Activated CD8-positive, alpha-beta T cell treated with anti-CD3 and anti-CD28 coated beads, Interleukin-2, amount 10 ng/mL, durations not matched to agents 7 days and 5 days (primary cell): ENCODE measurements around the gene KPNA3. TPM values are rescaled to one million over a fixed set of nuclear protein-coding genes. Genes with fewer than 3 reads are reported as not detected.
"Not testable (repeated sequence)": the region's sequence is repeated elsewhere in the genome, so short reads cannot be mapped to it uniquely, and the experiment has no call there.

Source experiments
- ATAC-seq: fragments of 150-1000 bp; cut with Tn5 transposase; one replicate; pipeline ENCODE4 v1.10.0; 2021; ENCODE audit warnings: moderate library complexity
- CTCF ChIA-PET: fragments of 350-600 bp; sonication (Branson Sonifier 250); formaldehyde crosslinking; loops from one replicate; lab custom pipeline; 2021; ENCODE audit warnings: antibody characterized with exemption; lab: Charles Lee
- POLR2A ChIA-PET: fragments of 350-600 bp; sonication (Branson Sonifier 250); formaldehyde crosslinking; loops from one replicate; lab custom pipeline; 2021; ENCODE audit warnings: antibody characterized with exemption; lab: Charles Lee
- DNase-seq: peaks from one replicate; pipeline ENCODE4 v3.0.0-alpha.2; 2020
- H3K27ac Mint-ChIP-seq: one replicate; pipeline ENCODE4 v1.8.0; 2021; ENCODE audit warnings: mild to moderate bottlenecking, mixed read lengths
- H3K27me3 Mint-ChIP-seq: one replicate; pipeline ENCODE4 v1.8.0; 2021; ENCODE audit warnings: low read depth, mixed read lengths
- H3K36me3 Mint-ChIP-seq: one replicate; pipeline ENCODE4 v1.8.0; 2021; ENCODE audit warnings: low read depth, mixed read lengths
- H3K4me1 Mint-ChIP-seq: one replicate; pipeline ENCODE4 v1.8.0; 2021; ENCODE audit warnings: low read depth, mixed read lengths
- H3K4me3 Mint-ChIP-seq: one replicate; pipeline ENCODE4 v1.8.0; 2021; ENCODE audit warnings: mild to moderate bottlenecking, mixed read lengths
- H3K9me3 Mint-ChIP-seq: one replicate; pipeline ENCODE4 v1.8.0; 2022; ENCODE audit warnings: mixed read lengths; ENCODE audit not compliant: insufficient read depth
- total RNA-seq, 2 experiments: library from RNA; stranded (reverse); gene quantifications; one replicate each; pipeline ENCODE4 v1.2.3, GENCODE V29; 2021

The KPNA3 gene
- total RNA-seq, 2 experiments from 2014 or later = 38.7 to 41.2 TPM

DNA sequence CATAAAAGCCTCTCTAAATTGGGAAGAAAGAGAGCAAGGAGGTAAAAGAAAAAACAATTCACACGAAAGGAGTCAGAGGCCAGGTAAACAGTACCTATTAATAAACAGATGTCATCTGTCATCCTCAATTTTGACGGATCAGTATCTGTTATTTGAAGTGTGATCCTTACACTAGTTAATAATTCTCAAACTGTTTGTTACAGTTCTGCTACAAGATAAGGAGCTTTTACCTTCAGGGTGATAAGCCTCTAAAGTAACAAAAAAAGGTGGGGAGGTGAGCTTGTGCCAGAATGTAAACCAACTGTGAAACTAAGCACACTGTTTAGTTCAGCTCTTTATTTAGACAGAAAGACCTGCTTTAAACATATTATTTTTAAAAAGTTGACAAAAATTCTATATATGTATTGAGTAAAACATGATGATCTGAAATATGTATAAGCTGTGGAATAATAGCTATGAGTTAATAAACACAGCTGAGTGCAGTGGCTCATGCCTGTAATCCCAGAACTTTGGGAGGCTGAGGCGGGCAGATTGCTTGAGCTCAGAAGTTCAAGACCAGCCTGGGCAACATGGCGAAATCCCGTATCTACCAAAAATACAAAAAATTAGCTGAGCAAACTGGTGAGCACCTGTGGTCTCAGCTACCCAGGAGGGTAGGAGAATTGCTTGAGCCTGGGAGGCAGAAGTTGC, 52.8 kb downstream of the KPNA3 start:
- POLR2A ChIA-PET = no interaction called here
- H3K9me3 Mint-ChIP-seq = no peaks in the 10 kb centered on the region

GRCh38 chr13:49733181-49733951, 59.1 kb downstream of the KPNA3 start:
- H3K36me3 Mint-ChIP-seq = peaks cover 19% of the 10 kb centered on the region
- DNase-seq (no peak), ATAC-seq (no peak)
- H3K27me3 Mint-ChIP-seq = no peaks in the 10 kb centered on the region
- ChIA-PET POLR2A (no interaction called here), CTCF (no interaction called here)
- H3K27ac Mint-ChIP-seq = no peak overlapping the region
- H3K4me1 Mint-ChIP-seq = no peaks in the 10 kb centered on the region
- no peak overlapping the region for H3K4me3 Mint-ChIP-seq
- no peaks in the 10 kb centered on the region for H3K9me3 Mint-ChIP-seq

More for the DNA sequence above, 52.8 kb downstream of the KPNA3 start:
- CTCF ChIA-PET = interaction anchor here (1.1 kb wide), 1 partner anchor 52 kb away, joined by 3 read pairs; no protein-coding TSS in a partner anchor
- no peak for ATAC-seq
- no peak overlapping the region for H3K27ac Mint-ChIP-seq
- peaks cover 26% of the 10 kb centered on the region for H3K36me3 Mint-ChIP-seq
- peaks cover 6% of the 10 kb centered on the region for H3K4me1 Mint-ChIP-seq
- H3K27me3 Mint-ChIP-seq = no peaks in the 10 kb centered on the region
- no peak overlapping the region for H3K4me3 Mint-ChIP-seq
- no peak for DNase-seq

DNA sequence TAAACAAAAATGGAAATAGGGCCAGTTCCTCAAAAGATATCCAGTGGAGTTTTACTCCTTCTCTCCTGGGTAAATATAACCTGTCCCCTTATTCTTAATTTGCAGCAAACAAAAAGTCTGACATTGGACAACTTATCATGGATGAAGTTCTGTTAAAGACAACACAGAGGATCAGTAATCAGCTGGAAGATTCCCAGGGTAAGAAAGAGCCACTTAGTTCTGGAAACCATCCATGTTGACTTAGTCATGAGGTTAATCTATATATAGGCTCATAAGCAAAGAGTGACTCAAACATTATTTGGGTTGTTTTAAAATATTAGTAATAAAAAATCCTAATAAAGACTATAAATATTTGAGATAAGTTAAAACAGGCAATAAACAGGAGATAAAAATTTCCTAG, 60.7 kb downstream of the KPNA3 start:
- H3K4me1 Mint-ChIP-seq = no peaks in the 10 kb centered on the region
- H3K4me3 Mint-ChIP-seq = no peak overlapping the region
- POLR2A ChIA-PET = no interaction called here
- no peak overlapping the region for H3K27ac Mint-ChIP-seq
- H3K27me3 Mint-ChIP-seq = no peaks in the 10 kb centered on the region
- CTCF ChIA-PET = no interaction called here
- DNase-seq = no peak
- H3K9me3 Mint-ChIP-seq = no peaks in the 10 kb centered on the region
- peaks cover 31% of the 10 kb centered on the region for H3K36me3 Mint-ChIP-seq
- no peak for ATAC-seq

DNA sequence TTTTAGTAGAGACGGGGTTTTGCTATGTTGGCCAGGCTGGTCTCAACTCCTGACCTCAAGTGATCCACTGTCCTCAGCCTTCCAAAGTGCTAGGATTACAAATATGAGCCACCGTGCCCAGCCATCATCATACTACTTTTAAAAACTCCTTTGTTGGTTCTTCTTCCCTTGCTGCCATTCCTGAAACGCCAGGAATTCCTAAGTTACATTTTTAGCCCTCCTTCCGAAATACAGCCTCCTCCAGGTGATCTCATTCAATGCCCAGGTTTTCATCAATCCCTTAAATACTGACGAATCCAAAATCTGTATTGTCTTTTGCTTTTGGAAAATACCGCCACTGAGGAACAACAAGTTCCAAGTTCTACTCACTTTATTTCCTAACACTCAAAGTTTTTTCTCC, 75.9 kb downstream of the KPNA3 start:
- H3K27me3 Mint-ChIP-seq = no peaks in the 10 kb centered on the region
- ChIA-PET POLR2A (no interaction called here), CTCF (no interaction called here)
- no peak for ATAC-seq
- H3K4me1 Mint-ChIP-seq = no peaks in the 10 kb centered on the region
- H3K27ac Mint-ChIP-seq = no peak overlapping the region
- H3K4me3 Mint-ChIP-seq = no peak overlapping the region
- peaks cover 12% of the 10 kb centered on the region for H3K9me3 Mint-ChIP-seq
- peaks cover 55% of the 10 kb centered on the region for H3K36me3 Mint-ChIP-seq
- DNase-seq = no peak

- Mint-ChIP-seq H3K9me3 (peaks cover 12% of the 10 kb centered on the region), H3K27me3 (no peaks in the 10 kb centered on the region), H3K4me1 (no peaks in the 10 kb centered on the region), H3K36me3 (peaks cover 61% of the 10 kb centered on the region), H3K27ac (no peak overlapping the region), H3K4me3 (no peak overlapping the region)
- CTCF ChIA-PET = no interaction called here
- DNase-seq (no peak), ATAC-seq (no peak)
- POLR2A ChIA-PET = no interaction called here
Measured at GRCh38 chr13:49714757-49715156, 77.7 kb downstream of the KPNA3 start.

DNA sequence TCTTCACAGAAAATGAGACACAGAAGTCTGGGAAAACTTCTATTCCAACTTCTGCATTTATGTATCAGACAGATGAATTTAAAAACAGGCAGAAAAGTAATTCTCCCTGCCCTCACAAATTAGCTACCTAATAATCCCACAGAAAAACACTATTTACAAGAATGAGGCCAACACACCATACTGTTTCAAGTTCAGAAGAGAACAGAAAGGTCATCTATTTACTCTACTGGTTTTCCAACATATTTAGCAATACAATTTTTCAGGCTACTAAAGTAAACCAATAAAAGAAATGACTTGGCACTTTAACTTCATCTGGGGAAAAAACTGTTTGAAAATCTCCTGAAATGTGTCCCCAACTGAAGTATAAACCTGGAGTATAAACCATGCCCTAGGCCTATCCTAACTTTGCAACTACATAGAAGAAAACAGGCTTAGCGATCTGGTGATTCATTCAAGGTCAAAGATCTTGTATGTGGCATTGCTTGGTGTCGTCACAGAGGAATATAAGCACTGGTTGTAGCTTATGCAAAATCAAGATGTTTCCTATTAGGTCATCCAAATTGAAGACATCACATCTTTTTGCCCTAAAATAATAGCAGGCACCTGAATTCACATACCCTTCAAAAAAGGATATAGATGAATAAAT, 81.1 kb downstream of the KPNA3 start:
- ATAC-seq = no peak

GRCh38 chr13:49704264-49704663, 88.2 kb downstream of the KPNA3 start:
- ATAC-seq, H3K27me3 Mint-ChIP-seq, DNase-seq, H3K9me3 Mint-ChIP-seq, CTCF ChIA-PET, POLR2A ChIA-PET, H3K4me3 Mint-ChIP-seq, H3K27ac Mint-ChIP-seq, H3K4me1 Mint-ChIP-seq: not testable (repeated sequence)
- H3K36me3 Mint-ChIP-seq = peaks cover 29% of the 10 kb centered on the region

More for the DNA sequence above, 81.1 kb downstream of the KPNA3 start:
- no peak overlapping the region for H3K4me3 Mint-ChIP-seq
- ChIA-PET POLR2A (no interaction called here), CTCF (no interaction called here)
- no peaks in the 10 kb centered on the region for H3K4me1 Mint-ChIP-seq
- H3K36me3 Mint-ChIP-seq = peaks cover 54% of the 10 kb centered on the region
- DNase-seq = no peak
- H3K27me3 Mint-ChIP-seq = no peaks in the 10 kb centered on the region
- no peak overlapping the region for H3K27ac Mint-ChIP-seq
- H3K9me3 Mint-ChIP-seq = peaks cover 12% of the 10 kb centered on the region

DNA sequence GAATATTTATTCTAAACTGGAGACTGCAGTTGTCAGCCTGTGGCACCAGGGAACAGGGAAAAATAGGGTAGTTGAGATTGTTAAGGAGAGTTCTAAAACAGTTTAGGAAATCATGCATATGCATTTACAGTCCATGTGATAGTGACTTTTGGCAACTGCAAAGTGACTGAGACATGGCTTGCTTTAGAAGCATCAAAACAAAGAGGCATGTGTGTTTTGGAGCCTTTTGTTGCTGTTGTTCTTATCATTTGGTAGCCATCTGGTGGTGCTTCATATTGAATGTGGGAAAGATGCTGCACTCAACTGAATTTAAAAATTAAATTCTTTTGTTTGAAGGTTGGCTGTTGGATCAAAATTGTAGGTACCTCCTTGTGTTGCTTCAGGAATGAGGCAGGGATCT, 91.0 kb downstream of the KPNA3 start:
- H3K27ac Mint-ChIP-seq = no peak overlapping the region
- DNase-seq = no peak
- CTCF ChIA-PET = no interaction called here
- no peaks in the 10 kb centered on the region for H3K9me3 Mint-ChIP-seq
- no peak for ATAC-seq
- no peak overlapping the region for H3K4me3 Mint-ChIP-seq
- H3K36me3 Mint-ChIP-seq = peaks cover 20% of the 10 kb centered on the region
- H3K4me1 Mint-ChIP-seq = no peaks in the 10 kb centered on the region
- H3K27me3 Mint-ChIP-seq = no peaks in the 10 kb centered on the region
- POLR2A ChIA-PET = no interaction called here

GRCh38 chr13:49697468-49697867, 95.0 kb downstream of the KPNA3 start:
- CTCF ChIA-PET = no interaction called here
- ATAC-seq (no peak), DNase-seq (no peak)
- Mint-ChIP-seq H3K27ac (no peak overlapping the region), H3K27me3 (no peaks in the 10 kb centered on the region), H3K36me3 (peaks cover 15% of the 10 kb centered on the region), H3K4me1 (no peaks in the 10 kb centered on the region), H3K9me3 (no peaks in the 10 kb centered on the region), H3K4me3 (no peak overlapping the region)
- POLR2A ChIA-PET = no interaction called here

GRCh38 chr13:49694446-49694845, 98.0 kb downstream of the KPNA3 start:
- no peaks in the 10 kb centered on the region for H3K9me3 Mint-ChIP-seq
- ATAC-seq (no peak), DNase-seq (no peak)
- POLR2A ChIA-PET = interaction anchor here (0.6 kb wide), 1 partner anchor 29 kb away, joined by 3 read pairs; no protein-coding TSS in a partner anchor
- no peak overlapping the region for H3K27ac Mint-ChIP-seq
- H3K27me3 Mint-ChIP-seq = no peaks in the 10 kb centered on the region
- CTCF ChIA-PET = interaction anchor here (2.0 kb wide), 1 partner anchor 96 kb away, joined by 6 read pairs; no protein-coding TSS in a partner anchor
- H3K4me3 Mint-ChIP-seq = no peak overlapping the region
- H3K36me3 Mint-ChIP-seq = peaks cover 5% of the 10 kb centered on the region
- H3K4me1 Mint-ChIP-seq = peaks cover 14% of the 10 kb centered on the region

DNA sequence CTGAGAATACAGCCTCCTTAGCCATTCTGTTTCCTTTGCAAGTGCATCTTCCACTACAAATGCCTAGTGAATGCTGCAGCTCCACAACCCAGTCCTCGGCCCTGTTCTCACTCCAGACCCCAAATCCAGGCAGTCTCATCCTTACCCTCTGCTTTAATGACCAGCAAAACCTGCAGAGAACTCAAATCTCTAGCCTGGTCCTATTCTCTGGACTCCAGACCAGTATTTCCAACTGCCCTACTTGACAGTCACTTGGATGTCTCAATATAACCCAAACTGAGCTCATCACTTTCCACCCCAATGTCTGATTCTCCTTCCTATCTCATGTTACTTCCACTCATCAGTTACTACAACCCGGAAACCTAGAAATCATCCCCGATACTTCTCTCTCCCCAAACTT, 98.6 kb downstream of the KPNA3 start:
- POLR2A ChIA-PET = interaction anchor here (0.6 kb wide), 1 partner anchor 30 kb away, joined by 3 read pairs; no protein-coding TSS in a partner anchor
- no peak overlapping the region for H3K4me3 Mint-ChIP-seq

More for the DNA sequence above, 98.6 kb downstream of the KPNA3 start:
- H3K4me1 Mint-ChIP-seq = peaks cover 14% of the 10 kb centered on the region
- CTCF ChIA-PET = interaction anchor here (0.8 to 2.0 kb wide), 3 partner anchors 16 to 243 kb away, joined by 3 to 6 read pairs (median 4); partner anchors contain the start of gene SPRYD7
- H3K27me3 Mint-ChIP-seq = no peaks in the 10 kb centered on the region
- ATAC-seq (no peak), DNase-seq (no peak)
- H3K9me3 Mint-ChIP-seq = no peaks in the 10 kb centered on the region
- H3K36me3 Mint-ChIP-seq = peaks cover 5% of the 10 kb centered on the region
- no peak overlapping the region for H3K27ac Mint-ChIP-seq
